Measurements from ENCODE around the gene LY6G6D. TPM values are rescaled to one million over a fixed set of nuclear protein-coding genes. Genes with fewer than 3 reads are reported as not detected.

The LY6G6D gene
- total RNA-seq, 1 donor from 2014 or later: not detected

GRCh38 chr6:31681135-31681671, 33.9 kb upstream of the LY6G6D start:
- Mint-ChIP-seq H3K27ac (ENCODE audit: unreplicated experiment) (no peak overlapping the region), H3K36me3 (ENCODE audit: low read depth) (peaks cover under 1% of the 10 kb centered on the region), H3K4me3 (peak overlapping the region; percentile 82), H3K9me3 (no peaks in the 10 kb centered on the region), H3K4me1 (peaks cover 28% of the 10 kb centered on the region), H3K27me3 (ENCODE audit: low read depth) (peaks cover 14% of the 10 kb centered on the region)
- no peak for DNase-seq (ENCODE audit: low read depth, low spot score)
- TF ChIP-seq CTCF (conservative IDR thresholded peaks at IDR 0.05): no peak

GRCh38 chr6:31683591-31683990, 31.6 kb upstream of the LY6G6D start:
- TF ChIP-seq CTCF (conservative IDR thresholded peaks at IDR 0.05): no peak
- Mint-ChIP-seq H3K4me3 (peak overlapping the region; percentile 76), H3K36me3 (ENCODE audit: low read depth) (peaks cover 6% of the 10 kb centered on the region), H3K9me3 (no peaks in the 10 kb centered on the region), H3K27me3 (ENCODE audit: low read depth) (peaks cover 14% of the 10 kb centered on the region), H3K27ac (ENCODE audit: unreplicated experiment) (no peak overlapping the region), H3K4me1 (peaks cover 28% of the 10 kb centered on the region)
- DNase-seq (ENCODE audit: low read depth, low spot score): no peak

- peaks cover 6% of the 10 kb centered on the region for H3K36me3 Mint-ChIP-seq (ENCODE audit: low read depth)
- TF ChIP-seq CTCF (conservative IDR thresholded peaks at IDR 0.05): no peak
- DNase-seq (ENCODE audit: low read depth, low spot score): no peak
- no peaks in the 10 kb centered on the region for H3K9me3 Mint-ChIP-seq
- peaks cover 6% of the 10 kb centered on the region for H3K27me3 Mint-ChIP-seq (ENCODE audit: low read depth)
- H3K4me1 Mint-ChIP-seq: peaks cover 17% of the 10 kb centered on the region
- H3K27ac Mint-ChIP-seq (ENCODE audit: unreplicated experiment): no peak overlapping the region
- H3K4me3 Mint-ChIP-seq: no peak overlapping the region
Observed at GRCh38 chr6:31686483-31686882, 28.7 kb upstream of the LY6G6D start.

GRCh38 chr6:31687321-31687720, 27.8 kb upstream of the LY6G6D start:
- Mint-ChIP-seq H3K27ac (ENCODE audit: unreplicated experiment) (no peak overlapping the region), H3K36me3 (ENCODE audit: low read depth) (peaks cover 6% of the 10 kb centered on the region)
- no peak for TF ChIP-seq CTCF (conservative IDR thresholded peaks at IDR 0.05)

GRCh38 chr6:31687860-31688693, 27.1 kb upstream of the LY6G6D start:
- Mint-ChIP-seq H3K27ac (ENCODE audit: unreplicated experiment) (peak overlapping the region; percentile 57), H3K36me3 (ENCODE audit: low read depth) (peaks cover 6% of the 10 kb centered on the region), H3K27me3 (ENCODE audit: low read depth) (no peaks in the 10 kb centered on the region), H3K4me1 (peaks cover 6% of the 10 kb centered on the region), H3K9me3 (no peaks in the 10 kb centered on the region), H3K4me3 (no peak overlapping the region)
- no peak for DNase-seq (ENCODE audit: low read depth, low spot score)
- TF ChIP-seq CTCF (conservative IDR thresholded peaks at IDR 0.05): no peak

More at GRCh38 chr6:31687321-31687720, 27.8 kb upstream of the LY6G6D start:
- H3K27me3 Mint-ChIP-seq (ENCODE audit: low read depth): no peaks in the 10 kb centered on the region
- H3K4me3 Mint-ChIP-seq: no peak overlapping the region
- H3K4me1 Mint-ChIP-seq: peaks cover 12% of the 10 kb centered on the region
- no peaks in the 10 kb centered on the region for H3K9me3 Mint-ChIP-seq
- DNase-seq (ENCODE audit: low read depth, low spot score): no peak

Data from neural crest cell (in vitro differentiated cells).